ENCODE results near the gene RTL10.

Gene RTL10

DNA sequence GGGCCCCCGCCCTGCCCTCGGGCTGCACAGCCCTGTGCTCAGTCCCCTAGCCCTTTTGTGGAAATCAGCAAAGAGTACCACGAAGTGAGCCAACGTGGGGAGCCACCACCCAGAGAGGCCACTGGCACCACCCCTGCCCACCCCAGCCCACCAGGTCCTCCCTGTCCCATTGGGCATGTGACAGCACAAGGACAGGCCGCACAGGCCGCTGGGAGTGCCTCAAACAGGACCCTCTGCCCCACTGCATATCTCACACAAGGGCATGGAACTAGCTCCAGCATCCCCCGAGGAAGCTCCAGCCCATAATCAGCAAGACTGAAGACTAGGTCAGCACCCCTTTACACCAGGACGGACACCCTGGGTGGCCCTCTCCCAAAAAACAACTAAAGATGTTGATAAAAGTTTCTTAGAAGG, 29.7 kb downstream of the RTL10 start:
- DNase-seq (ENCODE audit: low read depth in 3 of 3, low spot score in 1 of 3), result no peak

DNA sequence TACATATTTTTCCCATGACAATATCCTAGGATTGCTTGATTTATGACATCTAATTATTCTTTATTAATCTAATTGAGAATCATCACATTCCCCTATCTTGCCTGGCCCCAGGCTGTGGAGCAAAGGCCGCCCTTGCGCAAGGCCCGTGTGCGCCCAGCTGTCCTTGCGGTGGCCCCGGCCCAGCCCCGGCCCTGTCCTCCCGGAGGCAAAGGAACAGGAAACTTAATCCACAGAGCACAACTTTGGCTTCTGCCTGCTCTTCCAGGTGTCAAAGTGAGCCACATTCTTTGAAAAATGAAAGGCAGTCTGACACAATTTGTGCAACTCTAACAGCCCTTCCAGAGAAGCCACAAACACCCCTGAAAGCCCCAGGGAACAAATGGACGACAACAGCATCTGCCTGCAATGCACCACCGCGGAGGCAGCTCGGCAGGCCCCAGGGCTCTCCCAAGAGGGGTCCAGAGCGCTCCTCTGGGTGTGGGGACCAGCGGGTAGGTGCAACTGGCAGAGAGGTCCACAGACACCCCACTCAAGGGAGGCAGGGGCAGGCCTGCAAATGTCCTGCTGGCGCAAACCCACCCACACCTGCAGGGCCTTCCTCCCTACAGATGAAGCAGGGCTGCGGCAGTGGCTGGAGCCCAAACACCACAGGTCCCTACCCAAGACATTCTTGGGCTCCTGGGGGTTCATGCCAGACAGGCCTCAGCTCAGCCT, 30.3 kb downstream of the RTL10 start:
- DNase-seq (ENCODE audit: low read depth in 3 of 3, low spot score in 1 of 3), result no peak

DNA sequence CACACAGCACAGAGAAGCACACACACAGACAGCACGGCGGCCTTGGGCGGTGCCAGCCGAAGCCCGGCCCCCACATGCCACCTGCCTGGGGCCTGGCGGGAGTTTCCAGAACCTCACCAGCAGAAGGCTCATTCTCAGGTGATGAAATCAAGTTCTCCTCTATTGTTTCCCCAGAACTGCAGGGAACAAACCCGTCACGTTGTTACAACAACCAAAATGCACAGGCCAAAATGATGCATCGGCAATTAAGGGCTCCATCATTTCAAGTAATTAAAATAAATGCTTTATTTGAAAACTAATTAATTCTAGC, 30.8 kb downstream of the RTL10 start:
- DNase-seq (ENCODE audit: low read depth in 3 of 3, low spot score in 1 of 3), result no peak

DNA sequence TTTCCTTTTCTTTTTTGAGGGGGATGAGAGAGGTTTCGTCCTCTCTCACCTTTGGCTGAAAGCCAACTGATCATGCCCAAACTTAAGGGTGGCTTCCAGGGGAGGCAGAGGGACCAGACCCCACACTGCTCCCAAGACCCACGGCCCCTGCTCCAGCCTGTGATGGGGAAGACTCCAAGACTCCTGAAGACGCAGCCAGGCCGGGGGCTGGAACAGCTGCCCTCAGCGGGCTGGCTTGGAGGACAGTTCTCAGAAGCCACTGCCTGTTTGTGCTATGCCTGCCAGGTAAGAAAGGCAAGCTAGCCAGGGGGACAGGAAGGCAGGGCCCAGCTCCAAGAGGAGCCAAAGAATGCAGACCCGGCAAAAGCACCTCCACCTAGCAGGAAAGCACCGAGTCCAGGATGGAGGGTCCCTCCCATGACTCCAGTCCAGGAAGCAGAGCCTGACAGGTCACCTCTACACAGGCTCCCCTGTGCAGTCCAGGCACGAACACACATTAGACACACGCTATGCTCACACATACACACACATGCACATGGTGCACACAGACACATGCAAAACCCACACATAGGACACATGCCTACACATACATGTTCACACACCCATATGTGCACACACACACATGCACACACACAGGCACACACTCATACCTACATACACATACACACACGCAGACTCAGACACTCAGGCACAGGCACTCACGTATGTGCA, 31.3 kb downstream of the RTL10 start:
- no peak for DNase-seq (ENCODE audit: low read depth in 3 of 3, low spot score in 1 of 3)

- no peak for DNase-seq (ENCODE audit: low read depth in 3 of 3, low spot score in 1 of 3)
Observed at GRCh38 chr22:19822301-19823117, 32.2 kb downstream of the RTL10 start.

DNA sequence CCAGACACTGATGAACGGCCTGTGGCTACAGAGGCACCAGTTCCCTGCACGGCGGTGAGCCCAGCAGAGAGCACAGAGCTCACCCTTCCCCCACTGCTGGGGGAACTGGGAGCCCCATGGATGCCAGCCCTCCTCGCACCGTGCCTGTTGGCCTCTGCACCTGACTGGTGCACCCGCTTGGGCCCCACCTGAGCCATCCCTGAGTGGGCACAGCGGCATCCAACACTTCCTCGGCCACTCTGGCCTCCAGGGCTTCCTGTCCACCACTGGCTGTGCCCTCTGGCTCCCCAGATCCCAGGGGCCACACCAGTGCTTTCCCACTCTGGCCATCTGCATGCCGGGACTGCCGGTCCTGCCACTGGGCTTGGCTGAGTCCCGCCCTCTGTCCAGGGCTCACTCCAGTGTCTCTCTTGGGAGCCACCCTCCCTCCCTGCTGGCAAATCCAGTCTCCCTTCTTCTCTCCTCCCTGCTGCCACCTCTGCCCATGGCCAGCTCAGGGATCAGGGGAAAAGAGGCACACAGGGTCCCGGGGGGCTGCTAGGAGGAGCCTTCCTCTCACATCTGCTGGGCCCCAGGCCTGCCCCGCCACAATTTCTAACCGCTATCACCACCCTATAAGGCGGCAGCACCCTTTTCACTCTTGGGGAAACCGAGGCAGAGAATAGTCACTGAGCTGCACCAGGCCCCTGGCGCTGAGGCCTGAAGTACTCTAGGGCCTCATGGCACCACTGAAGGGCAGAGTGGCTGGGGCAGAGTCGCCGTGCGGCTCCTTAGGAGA, 33.0 kb downstream of the RTL10 start:
- DNase-seq (ENCODE audit: low read depth in 3 of 3, low spot score in 1 of 3), result no peak

DNA sequence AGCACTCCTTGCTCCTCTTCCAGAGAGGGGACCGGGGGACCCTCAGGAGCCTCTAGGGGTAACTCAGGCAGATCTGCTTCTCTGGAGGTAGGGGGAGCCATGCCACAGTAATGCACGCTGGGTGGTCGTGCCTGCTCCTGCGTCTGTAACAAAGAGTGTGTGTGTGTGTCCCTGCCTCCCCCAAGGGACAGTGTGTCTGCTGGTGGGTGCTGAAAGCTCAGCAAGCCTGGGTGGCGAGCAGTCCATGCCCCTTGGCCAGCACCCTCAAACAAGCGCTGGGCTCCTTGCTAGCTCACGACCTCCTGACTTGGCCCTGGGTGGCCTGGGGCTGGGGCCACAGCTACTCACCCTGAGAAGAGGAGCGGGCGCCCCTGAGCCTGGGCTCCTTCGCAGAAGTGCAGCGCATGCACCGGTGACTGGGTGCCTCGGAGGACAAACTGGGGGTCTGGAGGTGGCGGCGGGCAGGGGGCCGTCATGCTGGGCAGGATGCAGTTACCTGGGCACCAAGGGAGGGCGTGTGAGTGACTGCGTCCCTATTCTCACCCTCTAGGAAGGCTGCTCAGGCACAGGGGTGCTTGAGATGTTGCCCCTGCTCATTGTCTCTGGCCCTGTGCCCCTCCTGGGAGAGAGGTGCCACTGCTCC, 33.7 kb downstream of the RTL10 start:
- DNase-seq (ENCODE audit: low read depth in 3 of 3, low spot score in 1 of 3), result no peak

GRCh38 chr22:19819911-19820879, 34.5 kb downstream of the RTL10 start:
- no peak for DNase-seq (ENCODE audit: low read depth in 3 of 3, low spot score in 1 of 3)

DNA sequence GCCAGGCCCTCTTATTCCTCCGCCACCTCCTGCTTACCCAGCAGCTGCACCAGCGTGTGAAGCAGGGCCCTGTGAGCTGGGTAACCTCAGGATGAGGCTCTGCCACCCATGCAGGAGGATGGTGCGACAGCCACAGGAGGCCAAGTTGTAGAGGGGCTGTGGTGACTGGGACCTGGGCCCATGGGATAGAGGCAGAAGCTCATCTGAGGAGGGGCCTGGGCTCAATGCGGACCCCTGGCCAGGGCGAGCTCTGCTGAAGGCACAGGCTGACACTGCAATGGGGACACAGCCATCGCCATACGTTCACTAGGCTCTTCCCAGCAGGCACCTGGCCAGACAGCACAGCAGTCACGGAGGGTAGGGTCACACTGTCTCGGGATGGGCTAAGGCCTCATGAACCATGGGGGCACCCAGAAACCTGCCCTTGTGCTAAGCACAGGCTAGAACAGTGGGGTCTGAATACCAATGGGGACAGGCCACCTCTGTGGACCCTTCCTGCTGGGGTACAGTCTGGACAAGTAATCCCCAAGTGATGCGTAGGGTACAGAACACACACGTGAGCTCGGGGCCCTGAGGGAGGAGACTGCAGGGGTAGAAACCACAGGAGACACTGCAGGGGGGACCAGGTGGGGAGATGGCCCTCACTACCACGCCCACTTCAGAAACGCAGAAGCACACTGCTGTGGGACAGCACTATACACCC, 35.3 kb downstream of the RTL10 start:
- no peak for DNase-seq (ENCODE audit: low read depth in 3 of 3, low spot score in 1 of 3)

- DNase-seq (ENCODE audit: low read depth in 3 of 3, low spot score in 1 of 3), result no peak
Observed at GRCh38 chr22:19818324-19819207, 36.1 kb downstream of the RTL10 start.

DNA sequence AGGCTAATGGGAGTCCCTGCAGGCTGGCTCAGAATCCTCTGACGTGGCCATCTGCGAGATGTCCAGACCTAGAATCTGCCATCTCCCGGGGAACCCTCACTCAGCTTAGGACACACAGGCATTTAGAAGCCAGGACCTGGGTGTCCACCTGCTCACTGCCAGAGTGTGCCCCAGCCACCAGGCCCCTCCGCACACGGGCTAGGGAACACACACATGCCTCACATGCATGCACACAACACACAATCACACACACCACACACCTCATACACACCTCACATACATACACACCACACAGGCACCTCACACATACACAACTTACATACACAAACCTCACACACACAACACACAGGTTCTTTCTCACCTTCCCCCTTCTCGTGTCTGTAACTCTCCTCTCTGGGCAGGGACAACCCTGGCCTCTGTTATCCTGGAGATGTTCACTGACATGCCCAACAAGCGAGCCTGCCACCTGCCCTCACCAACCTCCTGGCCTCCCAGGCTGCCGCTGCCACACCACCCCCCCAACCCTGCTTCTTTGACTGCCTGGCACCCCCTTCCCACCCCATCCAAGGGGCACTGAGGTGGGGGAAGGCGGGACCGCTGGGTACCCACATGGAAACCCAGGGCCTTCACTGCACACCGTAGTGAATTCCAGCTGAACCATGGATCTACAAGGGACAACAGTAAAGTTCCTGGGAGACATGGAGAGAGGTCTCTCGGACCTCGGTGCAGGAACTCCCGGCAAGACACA, 38.1 kb downstream of the RTL10 start:
- DNase-seq (ENCODE audit: low read depth in 3 of 3, low spot score in 1 of 3), result no peak

- no peak for DNase-seq (ENCODE audit: low read depth in 3 of 3, low spot score in 1 of 3)
Observed at GRCh38 chr22:19815823-19816290, 38.8 kb downstream of the RTL10 start.

DNA sequence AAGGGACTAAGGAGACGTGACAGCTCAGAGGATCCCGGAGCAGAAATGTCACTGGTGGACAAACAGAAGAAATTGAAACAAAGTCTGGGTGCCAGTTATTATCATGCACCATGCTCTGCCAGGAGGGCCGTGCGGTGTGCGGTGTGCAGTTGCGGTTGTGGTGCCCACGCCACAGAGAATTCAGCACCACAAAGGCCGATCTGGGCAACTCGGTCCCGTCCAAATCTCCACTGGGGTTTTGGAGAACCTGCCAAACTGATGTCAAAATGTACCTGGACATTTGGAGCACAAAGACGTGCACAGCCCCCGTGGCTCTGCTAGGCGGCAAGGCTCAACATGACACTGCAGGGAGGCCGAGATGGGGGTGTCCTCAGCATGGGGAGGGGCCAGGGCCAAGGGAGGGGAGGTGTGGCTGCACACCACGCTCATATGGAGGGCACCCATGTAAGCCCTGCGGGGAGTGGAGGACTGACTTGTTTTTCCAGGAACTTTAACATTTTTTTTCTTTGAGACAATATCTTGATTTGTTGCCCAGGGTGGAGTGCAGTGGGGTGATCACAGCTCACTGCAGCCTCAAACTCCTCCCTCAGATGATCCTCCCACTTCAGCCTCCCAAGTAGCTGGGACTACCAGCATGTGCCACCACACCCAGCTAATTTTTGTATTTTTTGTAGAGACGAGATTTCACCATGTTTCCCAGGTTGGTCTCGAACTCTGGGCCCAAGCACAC, 39.4 kb downstream of the RTL10 start:
- no peak for DNase-seq (ENCODE audit: low read depth in 3 of 3, low spot score in 1 of 3)

GRCh38 chr22:19814428-19814827, 40.2 kb downstream of the RTL10 start:
- no peak for DNase-seq (ENCODE audit: low read depth in 3 of 3, low spot score in 1 of 3)

DNA sequence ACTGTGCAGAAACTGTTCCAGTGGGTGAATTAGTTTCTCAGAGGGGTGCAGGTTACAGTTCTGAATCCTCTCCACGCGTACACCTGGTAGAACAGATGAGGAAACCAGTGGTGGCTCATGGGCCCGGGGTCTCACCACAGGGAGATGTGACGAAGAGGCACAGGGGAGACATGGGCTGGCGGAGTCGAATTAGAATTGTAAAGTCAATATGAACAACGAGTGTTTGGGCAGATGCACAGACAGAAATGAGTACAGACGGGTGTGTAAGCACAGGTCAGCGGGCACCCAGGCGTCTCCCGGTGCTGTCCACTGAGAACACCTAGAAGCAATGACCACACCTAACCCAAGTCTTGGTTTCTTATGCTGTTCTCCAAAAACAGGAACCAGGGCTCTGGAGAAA, 41.8 kb downstream of the RTL10 start:
- no peak for DNase-seq (ENCODE audit: low read depth in 3 of 3, low spot score in 1 of 3)

All from stimulated activated CD4-positive, alpha-beta T cell treated with anti-CD3 and anti-CD28 coated beads, TNF-alpha, amount 100 ng/mL, for 1 hour (primary cell).